Mucosa of rectum (tissue), 2 donors: Measurements from ENCODE around the gene CAND2.
"Not testable (repeated sequence)": the region's sequence is repeated elsewhere in the genome, so short reads cannot be mapped to it uniquely, and the experiment has no call there.

Source experiments
- H3K27ac ChIP-seq, 2 donors: one replicate each; pipeline ENCODE4 v1.7.0; 2013; ENCODE audit warnings: inconsistent platforms in 2 of 2, low read depth in 2 of 2, low read length in 2 of 2
- H3K27me3 ChIP-seq, 2 donors: one replicate each; pipeline ENCODE4 v1.7.0; 2013; ENCODE audit warnings: low read length in 2 of 2; ENCODE audit not compliant: control insufficient read depth in 2 of 2, insufficient read depth in 2 of 2
- H3K36me3 ChIP-seq, 2 donors: one replicate each; pipeline ENCODE4 v1.7.0; 2013; ENCODE audit warnings: low read length in 2 of 2; ENCODE audit not compliant: control insufficient read depth in 2 of 2, insufficient read depth in 2 of 2
- H3K4me1 ChIP-seq, 2 donors: one replicate each; pipeline ENCODE4 v1.7.0; 2013; ENCODE audit warnings: low read length in 2 of 2, mild to moderate bottlenecking in 1 of 2; ENCODE audit not compliant: control insufficient read depth in 2 of 2, insufficient read depth in 2 of 2
- H3K4me3 ChIP-seq, 2 donors: one replicate each; pipeline ENCODE4 v1.7.0; 2013; ENCODE audit warnings: low read length in 2 of 2
- H3K9ac ChIP-seq, 2 donors: one replicate each; pipeline ENCODE4 v1.7.0; 2013; ENCODE audit warnings: low read length in 2 of 2, low read depth in 1 of 2, mild to moderate bottlenecking in 1 of 2
- H3K9me3 ChIP-seq, 2 donors: one replicate each; pipeline ENCODE4 v1.7.0; 2013; ENCODE audit warnings: low read length in 2 of 2; ENCODE audit not compliant: control insufficient read depth in 2 of 2
- donor health status: healthy.
- donor health status: Normal muscosa, but diverticular disease.

The CAND2 gene

GRCh38 chr3:12771236-12771635 lies 25.2 kb upstream of the CAND2 start:
- no peak overlapping the region for H3K27ac ChIP-seq
- no peak overlapping the region for H3K9ac ChIP-seq
- H3K27me3 ChIP-seq, result no peaks in the 10 kb centered on the region
- no peaks in the 10 kb centered on the region for H3K4me1 ChIP-seq
- no peaks in the 10 kb centered on the region for H3K36me3 ChIP-seq
- H3K9me3 ChIP-seq, result no peaks in the 10 kb centered on the region
- no peak overlapping the region for H3K4me3 ChIP-seq

GRCh38 chr3:12772462-12772861 lies 24.0 kb upstream of the CAND2 start:
- no peak overlapping the region for H3K9ac ChIP-seq
- H3K4me1 ChIP-seq, result no peaks in the 10 kb centered on the region
- H3K9me3 ChIP-seq, result no peaks in the 10 kb centered on the region
- no peaks in the 10 kb centered on the region for H3K27me3 ChIP-seq
- no peak overlapping the region for H3K4me3 ChIP-seq
- no peaks in the 10 kb centered on the region for H3K36me3 ChIP-seq
- H3K27ac ChIP-seq, result no peak overlapping the region

- H3K9me3 ChIP-seq, result no peaks in the 10 kb centered on the region
- no peak overlapping the region for H3K4me3 ChIP-seq
- H3K9ac ChIP-seq, result no peak overlapping the region
- H3K27ac ChIP-seq, result no peak overlapping the region
- no peaks in the 10 kb centered on the region for H3K27me3 ChIP-seq
- H3K36me3 ChIP-seq, result no peaks in the 10 kb centered on the region
- H3K4me1 ChIP-seq, result no peaks in the 10 kb centered on the region
Observed at GRCh38 chr3:12773030-12773709, 23.3 kb upstream of the CAND2 start.

GRCh38 chr3:12773710-12774086 lies 22.8 kb upstream of the CAND2 start:
- Histone ChIP-seq H3K27me3 (no peaks in the 10 kb centered on the region), H3K9ac (no peak overlapping the region), H3K27ac (no peak overlapping the region), H3K36me3 (no peaks in the 10 kb centered on the region), H3K9me3 (no peaks in the 10 kb centered on the region), H3K4me3 (no peak overlapping the region), H3K4me1 (no peaks in the 10 kb centered on the region)

- H3K27ac ChIP-seq, result no peak overlapping the region
- no peaks in the 10 kb centered on the region for H3K36me3 ChIP-seq
- no peak overlapping the region for H3K4me3 ChIP-seq
- H3K4me1 ChIP-seq, result no peaks in the 10 kb centered on the region
- H3K27me3 ChIP-seq, result no peaks in the 10 kb centered on the region
- no peak overlapping the region for H3K9ac ChIP-seq
- no peaks in the 10 kb centered on the region for H3K9me3 ChIP-seq
Observed at GRCh38 chr3:12774619-12775018, 21.9 kb upstream of the CAND2 start.

- H3K27me3 ChIP-seq, result no peaks in the 10 kb centered on the region
- H3K4me1 ChIP-seq, result no peaks in the 10 kb centered on the region
- no peaks in the 10 kb centered on the region for H3K9me3 ChIP-seq
- no peak overlapping the region for H3K9ac ChIP-seq
- H3K27ac ChIP-seq, result no peak overlapping the region
- no peaks in the 10 kb centered on the region for H3K36me3 ChIP-seq
- no peak overlapping the region for H3K4me3 ChIP-seq
Observed at GRCh38 chr3:12775226-12775625, 21.3 kb upstream of the CAND2 start.

GRCh38 chr3:12775970-12776369 lies 20.5 kb upstream of the CAND2 start:
- H3K27me3 ChIP-seq, H3K36me3 ChIP-seq, H3K27ac ChIP-seq, H3K4me3 ChIP-seq, H3K9ac ChIP-seq, H3K4me1 ChIP-seq, H3K9me3 ChIP-seq: not testable (repeated sequence)

- Histone ChIP-seq H3K27me3 (no peaks in the 10 kb centered on the region), H3K36me3 (no peaks in the 10 kb centered on the region), H3K27ac (no peak overlapping the region), H3K9me3 (no peaks in the 10 kb centered on the region), H3K4me3 (no peak overlapping the region), H3K9ac (no peak overlapping the region), H3K4me1 (no peaks in the 10 kb centered on the region)
Observed at GRCh38 chr3:12777171-12777570, 19.3 kb upstream of the CAND2 start.

GRCh38 chr3:12780751-12781150 lies 15.7 kb upstream of the CAND2 start:
- Histone ChIP-seq H3K4me3 (no peak overlapping the region), H3K9me3 (no peaks in the 10 kb centered on the region), H3K27ac (no peak overlapping the region), H3K9ac (no peak overlapping the region), H3K4me1 (no peaks in the 10 kb centered on the region), H3K36me3 (no peaks in the 10 kb centered on the region), H3K27me3 (peaks cover under 1 to 2% of the 10 kb centered on the region in 2 donors)

GRCh38 chr3:12782172-12782815 lies 14.2 kb upstream of the CAND2 start:
- Histone ChIP-seq H3K9me3 (no peaks in the 10 kb centered on the region), H3K9ac (no peak overlapping the region), H3K4me3 (no peak overlapping the region), H3K27ac (no peak overlapping the region), H3K4me1 (no peaks in the 10 kb centered on the region), H3K27me3 (peaks cover 2 to 4% of the 10 kb centered on the region in 2 donors), H3K36me3 (no peaks in the 10 kb centered on the region)
